Measurements from ENCODE around the gene TSC22D3.

DNA sequence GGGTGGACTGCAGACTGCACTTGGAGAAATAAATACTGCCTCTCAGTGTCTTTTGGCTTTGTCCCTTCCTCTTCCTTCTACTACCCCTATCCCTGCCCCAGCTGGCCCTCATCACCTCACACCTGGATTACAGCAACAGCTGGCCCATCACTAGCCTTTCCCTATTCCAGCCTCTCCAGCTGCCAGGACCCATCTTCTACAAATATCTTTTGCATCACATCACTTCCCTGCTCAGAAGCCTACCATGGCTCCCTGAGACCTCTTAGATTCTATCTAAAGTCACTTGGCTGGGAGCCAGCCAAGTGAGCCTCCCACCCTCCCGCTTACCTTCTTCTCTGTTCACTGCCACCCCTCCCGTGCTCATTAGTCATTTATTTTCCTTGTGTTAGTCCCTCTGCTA lies 66.8 kb downstream of the TSC22D3 start:
- no peak for TF ChIP-seq POLR2AphosphoS5 (IDR thresholded peaks at IDR 0.05; ENCODE audit: low read depth, low read length)
- no peak for TF ChIP-seq SIN3A (IDR thresholded peaks at IDR 0.05; ENCODE audit: borderline replicate concordance, insufficient read depth, low read length)
- TF ChIP-seq TAF1 (IDR thresholded peaks at IDR 0.05; ENCODE audit: borderline replicate concordance, insufficient read depth, low read length), result no peak

Data from PFSK-1 (cell line).